Measurements from ENCODE around the gene TBL1X.

Gene TBL1X

GRCh38 chrX:9789555-9789954 is 324.7 kb downstream of the TBL1X start:
- TF ChIP-seq, protein P1, sequence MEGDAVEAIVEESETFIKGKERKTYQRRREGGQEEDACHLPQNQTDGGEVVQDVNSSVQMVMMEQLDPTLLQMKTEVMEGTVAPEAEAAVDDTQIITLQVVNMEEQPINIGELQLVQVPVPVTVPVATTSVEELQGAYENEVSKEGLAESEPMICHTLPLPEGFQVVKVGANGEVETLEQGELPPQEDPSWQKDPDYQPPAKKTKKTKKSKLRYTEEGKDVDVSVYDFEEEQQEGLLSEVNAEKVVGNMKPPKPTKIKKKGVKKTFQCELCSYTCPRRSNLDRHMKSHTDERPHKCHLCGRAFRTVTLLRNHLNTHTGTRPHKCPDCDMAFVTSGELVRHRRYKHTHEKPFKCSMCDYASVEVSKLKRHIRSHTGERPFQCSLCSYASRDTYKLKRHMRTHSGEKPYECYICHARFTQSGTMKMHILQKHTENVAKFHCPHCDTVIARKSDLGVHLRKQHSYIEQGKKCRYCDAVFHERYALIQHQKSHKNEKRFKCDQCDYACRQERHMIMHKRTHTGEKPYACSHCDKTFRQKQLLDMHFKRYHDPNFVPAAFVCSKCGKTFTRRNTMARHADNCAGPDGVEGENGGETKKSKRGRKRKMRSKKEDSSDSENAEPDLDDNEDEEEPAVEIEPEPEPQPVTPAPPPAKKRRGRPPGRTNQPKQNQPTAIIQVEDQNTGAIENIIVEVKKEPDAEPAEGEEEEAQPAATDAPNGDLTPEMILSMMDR (IDR thresholded peaks at IDR 0.05): no peak
- Histone ChIP-seq H3K36me3 (ENCODE audit: control insufficient read depth, insufficient read depth, low read length) (no peaks in the 10 kb centered on the region), H3K4me3 (ENCODE audit: low read depth, low read length) (no peak overlapping the region), H3K9me3 (ENCODE audit: control insufficient read depth, low read length) (no peaks in the 10 kb centered on the region), H3K4me2 (ENCODE audit: low read length) (no peak overlapping the region), H3K27me3 (ENCODE audit: control insufficient read depth, insufficient read depth, low read length) (no peaks in the 10 kb centered on the region), H2AFZ (no peak overlapping the region), H3K79me2 (no peaks in the 10 kb centered on the region), H3K9ac (no peak overlapping the region), H3K27ac (no peak overlapping the region), H3K4me1 (peaks cover 2% of the 10 kb centered on the region)
